Measurements from ENCODE around the gene ZKSCAN5. TPM values are rescaled to one million over a fixed set of nuclear protein-coding genes. Genes with fewer than 3 reads are reported as not detected.

The ZKSCAN5 gene
- polyA plus RNA-seq, 1 donor (not counting 4 experiments of a cell fraction or from before 2014, with no cell fraction given) = 8.4 TPM

GRCh38 chr7:99469381-99470065 is 34.9 kb upstream of the ZKSCAN5 start:
- Histone ChIP-seq H3K4me2 (ENCODE audit: control insufficient read depth, extremely low read depth, insufficient read depth, low read depth, low read length) (peak overlapping the region; percentile 28), H3K9me3 (ENCODE audit: control insufficient read depth, low read depth, low read length) (no peaks in the 10 kb centered on the region), H3K4me1 (ENCODE audit: control insufficient read depth, extremely low read depth, insufficient read depth, low read length) (peaks cover 14% of the 10 kb centered on the region), H3K36me3 (ENCODE audit: control insufficient read depth in 2 of 2, extremely low read depth in 1 of 2, insufficient read depth in 2 of 2, low read length in 2 of 2) (no peaks in the 10 kb centered on the region), H3K79me2 (ENCODE audit: control insufficient read depth, insufficient read depth, low read length) (peaks cover 31% of the 10 kb centered on the region), H3K9ac (ENCODE audit: control insufficient read depth, extremely low read depth, insufficient read depth, low read length) (no peak overlapping the region), H3K9me1 (ENCODE audit: control insufficient read depth, extremely low read depth, insufficient read depth, low read length) (no peaks in the 10 kb centered on the region), H3K27ac (ENCODE audit: control insufficient read depth, insufficient read depth, low read length) (no peak overlapping the region), H4K20me1 (ENCODE audit: control insufficient read depth, extremely low read depth, insufficient read depth, low read length) (no peaks in the 10 kb centered on the region), H3K4me3 (ENCODE audit: control insufficient read depth in 2 of 3, extremely low read depth in 1 of 3, insufficient read depth in 2 of 3, low read depth in 1 of 3, low read length in 3 of 3) (no peak overlapping the region), H3K27me3 (ENCODE audit: control insufficient read depth, extremely low read depth, insufficient read depth, low read length) (no peaks in the 10 kb centered on the region), H2AFZ (ENCODE audit: control insufficient read depth, low read length) (peak overlapping the region; percentile 62)
- FAIRE-seq (no peak), DNase-seq (ENCODE audit: low read depth, low spot score) (no peak)
- dilution Hi-C loops (cut with MboI; ENCODE audit: extremely low pct_ligation_motif_present, low sequenced_read_pairs) = no loop called here
- TF ChIP-seq CTCF (optimal IDR thresholded peaks at IDR 0.05 in 1 of 3, IDR thresholded peaks at IDR 0.05 in 1 of 3, conservative IDR thresholded peaks at IDR 0.05 in 1 of 3; ENCODE audit: extremely low read depth in 1 of 3, insufficient read depth in 2 of 3, low read length in 3 of 3) (no peak), EZH2 (IDR thresholded peaks at IDR 0.05; ENCODE audit: low read length) (no peak)

GRCh38 chr7:99472561-99473314 is 31.7 kb upstream of the ZKSCAN5 start, which contains the start of gene ZNF789:
Gene ZNF789, plus strand, starts transcription at chr7:99472890. Its CDS starts 3,567 bp downstream, at chr7:99476457.
- Histone ChIP-seq H3K27ac (ENCODE audit: control insufficient read depth, insufficient read depth, low read length) (peak within 1 kb of the TSS; percentile 84), H3K4me3 (ENCODE audit: control insufficient read depth in 2 of 3, extremely low read depth in 1 of 3, insufficient read depth in 2 of 3, low read depth in 1 of 3, low read length in 3 of 3) (peak within 1 kb of the TSS; percentile 91 to 100 (median 92)), H3K4me2 (ENCODE audit: control insufficient read depth, extremely low read depth, insufficient read depth, low read depth, low read length) (peak within 1 kb of the TSS; percentile 94), H3K9me3 (ENCODE audit: control insufficient read depth, low read depth, low read length) (no peaks in the 10 kb centered on the region), H4K20me1 (ENCODE audit: control insufficient read depth, extremely low read depth, insufficient read depth, low read length) (no peaks in the 10 kb centered on the region), H3K27me3 (ENCODE audit: control insufficient read depth, extremely low read depth, insufficient read depth, low read length) (no peaks in the 10 kb centered on the region), H3K9ac (ENCODE audit: control insufficient read depth, extremely low read depth, insufficient read depth, low read length) (peak within 1 kb of the TSS; percentile 91), H3K79me2 (ENCODE audit: control insufficient read depth, insufficient read depth, low read length) (peaks cover 42% of the 10 kb centered on the region), H2AFZ (ENCODE audit: control insufficient read depth, low read length) (peak within 1 kb of the TSS; percentile 87), H3K9me1 (ENCODE audit: control insufficient read depth, extremely low read depth, insufficient read depth, low read length) (no peaks in the 10 kb centered on the region), H3K4me1 (ENCODE audit: control insufficient read depth, extremely low read depth, insufficient read depth, low read length) (peaks cover 6% of the 10 kb centered on the region), H3K36me3 (ENCODE audit: control insufficient read depth in 2 of 2, extremely low read depth in 1 of 2, insufficient read depth in 2 of 2, low read length in 2 of 2) (peaks cover 0 to 1% of the 10 kb centered on the region in 2 experiments)
- DNase-seq (ENCODE audit: low read depth, low spot score) (peak; percentile 83), FAIRE-seq (peak; percentile 36)
- dilution Hi-C loops (cut with MboI; ENCODE audit: extremely low pct_ligation_motif_present, low sequenced_read_pairs) = no loop called here
- TF ChIP-seq CTCF (optimal IDR thresholded peaks at IDR 0.05 in 1 of 3, IDR thresholded peaks at IDR 0.05 in 1 of 3, conservative IDR thresholded peaks at IDR 0.05 in 1 of 3; ENCODE audit: extremely low read depth in 1 of 3, insufficient read depth in 2 of 3, low read length in 3 of 3) (no peak), EZH2 (IDR thresholded peaks at IDR 0.05; ENCODE audit: low read length) (no peak)
